ENCODE data around the gene NUP35.

DNA sequence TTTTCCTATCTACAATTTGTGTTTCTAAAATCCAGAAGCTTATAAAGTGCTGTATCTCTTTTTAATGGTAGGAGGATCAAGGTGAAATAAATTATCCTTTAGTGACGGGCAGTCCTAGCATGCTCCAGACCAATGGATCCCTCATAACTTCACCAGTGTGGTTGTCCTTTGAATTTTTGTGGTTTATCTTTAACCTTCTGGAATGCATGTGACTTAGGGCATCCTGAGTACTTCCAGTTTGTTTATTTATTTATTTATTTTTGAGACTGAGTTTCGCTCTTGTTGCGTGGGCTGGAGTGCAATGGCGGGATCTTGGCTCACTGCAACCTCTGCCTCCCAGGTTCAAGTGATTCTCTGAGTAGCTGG lies 40.4 kb downstream of the NUP35 start:
- TF ChIP-seq CTCF (conservative IDR thresholded peaks at IDR 0.05 in 1 of 2, IDR thresholded peaks at IDR 0.05 in 1 of 2; ENCODE audit: low read depth in 1 of 2, low read length in 2 of 2) (no peak), EZH2 (IDR thresholded peaks at IDR 0.05; ENCODE audit: low read length, missing control alignments) (no peak)
